Prostate gland (tissue), 2 donors: ENCODE measurements around the gene ABCC6.
"Not testable (repeated sequence)": the region's sequence is repeated elsewhere in the genome, so short reads cannot be mapped to it uniquely, and the experiment has no call there.

Experiments used
- POLR2AphosphoS5 ChIP-seq: sonication (generic); formaldehyde crosslinking; IDR thresholded peaks from one replicate; pipeline ENCODE4 v1.6.1; 2017; ENCODE audit warnings: antibody characterized with exemption
- TF ChIP-seq, protein P1 (sequence below), 4 experiments: fragments of 200-600 bp in 2 of 4; fragments of 450-650 bp in 2 of 4; sonication (generic) in 2 of 4; IDR thresholded peaks; 1 replicate in 3 of 4; 2 replicates in 1 of 4; pipeline ENCODE4 v1.5.1; 2016 to 2019; ENCODE audit warnings: antibody characterized with exemption in 4 of 4, mild to moderate bottlenecking in 2 of 4, moderate library complexity in 2 of 4

GRCh38 chr16:16202400-16203143 is 20.7 kb downstream of the ABCC6 start:
- TF ChIP-seq POLR2AphosphoS5, result not testable (repeated sequence)
- TF ChIP-seq, protein P1, sequence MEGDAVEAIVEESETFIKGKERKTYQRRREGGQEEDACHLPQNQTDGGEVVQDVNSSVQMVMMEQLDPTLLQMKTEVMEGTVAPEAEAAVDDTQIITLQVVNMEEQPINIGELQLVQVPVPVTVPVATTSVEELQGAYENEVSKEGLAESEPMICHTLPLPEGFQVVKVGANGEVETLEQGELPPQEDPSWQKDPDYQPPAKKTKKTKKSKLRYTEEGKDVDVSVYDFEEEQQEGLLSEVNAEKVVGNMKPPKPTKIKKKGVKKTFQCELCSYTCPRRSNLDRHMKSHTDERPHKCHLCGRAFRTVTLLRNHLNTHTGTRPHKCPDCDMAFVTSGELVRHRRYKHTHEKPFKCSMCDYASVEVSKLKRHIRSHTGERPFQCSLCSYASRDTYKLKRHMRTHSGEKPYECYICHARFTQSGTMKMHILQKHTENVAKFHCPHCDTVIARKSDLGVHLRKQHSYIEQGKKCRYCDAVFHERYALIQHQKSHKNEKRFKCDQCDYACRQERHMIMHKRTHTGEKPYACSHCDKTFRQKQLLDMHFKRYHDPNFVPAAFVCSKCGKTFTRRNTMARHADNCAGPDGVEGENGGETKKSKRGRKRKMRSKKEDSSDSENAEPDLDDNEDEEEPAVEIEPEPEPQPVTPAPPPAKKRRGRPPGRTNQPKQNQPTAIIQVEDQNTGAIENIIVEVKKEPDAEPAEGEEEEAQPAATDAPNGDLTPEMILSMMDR (IDR thresholded peaks at IDR 0.05), result peak in 1 of 4 experiments; percentile 27
